Measurements from ENCODE around the gene TBC1D14. TPM values are rescaled to one million over a fixed set of nuclear protein-coding genes. Genes with fewer than 3 reads are reported as not detected.

The TBC1D14 gene
- total RNA-seq, 1 experiment from 2014 or later, result 54.0 TPM

GRCh38 chr4:7052313-7052712, 142.7 kb downstream of the TBC1D14 start:
- Histone ChIP-seq H3K36me3 (ENCODE audit: control insufficient read depth, insufficient read depth, low read length) (no peaks in the 10 kb centered on the region; the same call in 1 of the 2 replicates), H3K27me3 (replicated peaks; ENCODE audit: control insufficient read depth, insufficient read depth, low read length) (no peaks in the 10 kb centered on the region), H3K4me3 (ENCODE audit: low read depth, low read length) (no peak overlapping the region), H3K4me1 (no peaks in the 10 kb centered on the region), H3K9me3 (no peaks in the 10 kb centered on the region)
- no peak overlapping the region for H3K4me3 Mint-ChIP-seq (ENCODE audit: unreplicated experiment)
- TF ChIP-seq CTCF (IDR thresholded peaks at IDR 0.05; ENCODE audit: insufficient read depth in 1 of 2, low read depth in 1 of 2, low read length in 1 of 2, severe bottlenecking in 1 of 2, unreplicated experiment in 1 of 2), result no peak
- ChIA-PET POLR2A (no interaction called here), CTCF (no interaction called here)
- BruUV-seq (replicated peaks), result no TSS peak
- H3K27ac Mint-ChIP-seq (ENCODE audit: unreplicated experiment), result no peak overlapping the region
- H3K4me1 Mint-ChIP-seq (ENCODE audit: low read depth, unreplicated experiment), result no peaks in the 10 kb centered on the region
- no peaks in the 10 kb centered on the region for H3K27me3 Mint-ChIP-seq (ENCODE audit: insufficient read depth, unreplicated experiment)
- peaks cover 23% of the 10 kb centered on the region for H3K36me3 Mint-ChIP-seq (ENCODE audit: insufficient read depth, unreplicated experiment)
- intact Hi-C loops (cut with micrococcal nuclease; ENCODE audit: unreplicated experiment), result no loop called here
- H3K9me3 Mint-ChIP-seq (ENCODE audit: unreplicated experiment), result no peaks in the 10 kb centered on the region
- no peak for DNase-seq

GRCh38 chr4:7052923-7053715, 143.5 kb downstream of the TBC1D14 start:
- H3K27me3 Mint-ChIP-seq (ENCODE audit: insufficient read depth, unreplicated experiment), result no peaks in the 10 kb centered on the region
- H3K4me3 ChIP-seq (ENCODE audit: low read depth, low read length), result no peak overlapping the region
- H3K4me1 ChIP-seq, result no peaks in the 10 kb centered on the region
- H3K4me3 Mint-ChIP-seq (ENCODE audit: unreplicated experiment), result no peak overlapping the region
- TF ChIP-seq CTCF (IDR thresholded peaks at IDR 0.05; ENCODE audit: insufficient read depth in 1 of 2, low read depth in 1 of 2, low read length in 1 of 2, severe bottlenecking in 1 of 2, unreplicated experiment in 1 of 2), result no peak
- peaks cover 32% of the 10 kb centered on the region for H3K36me3 Mint-ChIP-seq (ENCODE audit: insufficient read depth, unreplicated experiment)
- H3K27ac Mint-ChIP-seq (ENCODE audit: unreplicated experiment), result no peak overlapping the region
- intact Hi-C loops (cut with micrococcal nuclease; ENCODE audit: unreplicated experiment), result no loop called here
- ChIA-PET POLR2A (no interaction called here), CTCF (no interaction called here)
- H3K9me3 ChIP-seq, result no peaks in the 10 kb centered on the region
- no peaks in the 10 kb centered on the region for H3K4me1 Mint-ChIP-seq (ENCODE audit: low read depth, unreplicated experiment)
- no peaks in the 10 kb centered on the region for H3K9me3 Mint-ChIP-seq (ENCODE audit: unreplicated experiment)
- H3K36me3 ChIP-seq (ENCODE audit: control insufficient read depth, insufficient read depth, low read length), result no peaks in the 10 kb centered on the region; the same call in 1 of the 2 replicates
- H3K27me3 ChIP-seq (replicated peaks; ENCODE audit: control insufficient read depth, insufficient read depth, low read length), result no peaks in the 10 kb centered on the region
- DNase-seq, result no peak
- BruUV-seq (replicated peaks), result no TSS peak

- no peak for TF ChIP-seq CTCF (IDR thresholded peaks at IDR 0.05; ENCODE audit: insufficient read depth in 1 of 2, low read depth in 1 of 2, low read length in 1 of 2, severe bottlenecking in 1 of 2, unreplicated experiment in 1 of 2)
- H3K27me3 Mint-ChIP-seq (ENCODE audit: insufficient read depth, unreplicated experiment), result no peaks in the 10 kb centered on the region
- intact Hi-C loops (cut with micrococcal nuclease; ENCODE audit: unreplicated experiment), result no loop called here
- no peak overlapping the region for H3K4me3 ChIP-seq (ENCODE audit: low read depth, low read length)
- H3K36me3 ChIP-seq (ENCODE audit: control insufficient read depth, insufficient read depth, low read length), result no peaks in the 10 kb centered on the region; the same call in 1 of the 2 replicates
- H3K27me3 ChIP-seq (replicated peaks; ENCODE audit: control insufficient read depth, insufficient read depth, low read length), result no peaks in the 10 kb centered on the region
- no peak overlapping the region for H3K27ac Mint-ChIP-seq (ENCODE audit: unreplicated experiment)
- ChIA-PET POLR2A (interaction anchor here (0.6 kb wide), 1 partner anchor 12 kb away, joined by 5 read pairs; no protein-coding TSS in a partner anchor), CTCF (no interaction called here)
- H3K9me3 Mint-ChIP-seq (ENCODE audit: unreplicated experiment), result no peaks in the 10 kb centered on the region
- BruUV-seq (replicated peaks), result TSS peak; percentile 11
- no peaks in the 10 kb centered on the region for H3K9me3 ChIP-seq
- DNase-seq, result no peak
- no peak overlapping the region for H3K4me3 Mint-ChIP-seq (ENCODE audit: unreplicated experiment)
- H3K36me3 Mint-ChIP-seq (ENCODE audit: insufficient read depth, unreplicated experiment), result peaks cover 38% of the 10 kb centered on the region
- H3K4me1 ChIP-seq, result no peaks in the 10 kb centered on the region
- H3K4me1 Mint-ChIP-seq (ENCODE audit: low read depth, unreplicated experiment), result no peaks in the 10 kb centered on the region
These were observed 144.7 kb downstream of the TBC1D14 start for GRCh38 chr4:7054106-7054880.
